ENCODE measurements around the gene FAM177A1. TPM values are rescaled to one million over a fixed set of nuclear protein-coding genes. Genes with fewer than 3 reads are reported as not detected.

Gene FAM177A1
- total and polyA plus RNA-seq, 2 of the 13 experiments (the other 11 are each of a cell fraction or from before 2014, with no cell fraction given) = 72.9 to 119 TPM

GRCh38 chr14:35121887-35122695, 76.0 kb downstream of the FAM177A1 start, which contains the start of the genes PPP2R3C and PRORP (continued):
- TF ChIP-seq SP140L (CRISPR knock-in tag; IDR thresholded peaks at IDR 0.05; ENCODE audit: borderline replicate concordance) = peak; percentile 82
- TF ChIP-seq ZNF251 (CRISPR knock-in tag; IDR thresholded peaks at IDR 0.05) = peak; percentile 34
- 0 out of 2 replicates have a peak, but pooled peaks have one; percentile 23 for TF ChIP-seq JDP2 (CRISPR knock-in tag; IDR thresholded peaks at IDR 0.05; ENCODE audit: borderline replicate concordance)
- TF ChIP-seq MTA3 (CRISPR knock-in tag; IDR thresholded peaks at IDR 0.05) = no peak
- peak; percentile 20; the same call in 1 of the 2 replicates for TF ChIP-seq AFF4 (CRISPR knock-in tag; IDR thresholded peaks at IDR 0.05)
- TF ChIP-seq ZFP41 (CRISPR knock-in tag; IDR thresholded peaks at IDR 0.05; ENCODE audit: borderline replicate concordance) = peak; percentile 96
- no peak for TF ChIP-seq ZNF207 (IDR thresholded peaks at IDR 0.05; ENCODE audit: borderline replicate concordance)
- peak; percentile 91; the same call in 1 of the 2 replicates for TF ChIP-seq REL (CRISPR knock-in tag; conservative IDR thresholded peaks at IDR 0.05)
- peak; percentile 96 for TF ChIP-seq HIVEP1 (CRISPR knock-in tag; IDR thresholded peaks at IDR 0.05)
- 0 out of 2 replicates have a peak, but pooled peaks have one; percentile 21 for TF ChIP-seq ZNF678 (CRISPR knock-in tag; IDR thresholded peaks at IDR 0.05)
- peak; percentile 24 for TF ChIP-seq ZFP1 (CRISPR knock-in tag; IDR thresholded peaks at IDR 0.05)
- TF ChIP-seq PLSCR1 (CRISPR knock-in tag; IDR thresholded peaks at IDR 0.05; ENCODE audit: borderline replicate concordance) = 0 out of 2 replicates have a peak, but pooled peaks have one; percentile 65
- peak; percentile 83 for TF ChIP-seq ZSCAN31 (CRISPR knock-in tag; IDR thresholded peaks at IDR 0.05; ENCODE audit: low read depth)
- peak; percentile 74; the same call in 1 of the 2 replicates for TF ChIP-seq NFIC (IDR thresholded peaks at IDR 0.05; ENCODE audit: low read length)
- peak; percentile 44; the same call in 1 of the 2 replicates for TF ChIP-seq MBNL3 (CRISPR knock-in tag; conservative IDR thresholded peaks at IDR 0.05)
- peak; percentile 57 for TF ChIP-seq CHD2 (IDR thresholded peaks at IDR 0.05; ENCODE audit: low read depth, low read length)
- TF ChIP-seq ZNF747 (CRISPR knock-in tag; IDR thresholded peaks at IDR 0.05; ENCODE audit: borderline replicate concordance) = peak; percentile 82
- TF ChIP-seq ARID5B (CRISPR knock-in tag; IDR thresholded peaks at IDR 0.05) = peak; percentile 65
- peak; percentile 90 for TF ChIP-seq ZEB1 (IDR thresholded peaks at IDR 0.05; ENCODE audit: insufficient replicate concordance, low read depth)
- no peak; the same call in 1 of the 2 replicates for TF ChIP-seq ZNF562 (CRISPR knock-in tag; IDR thresholded peaks at IDR 0.05; ENCODE audit: borderline replicate concordance)
